Measurements from ENCODE around the gene BRCC3.

Gene BRCC3

DNA sequence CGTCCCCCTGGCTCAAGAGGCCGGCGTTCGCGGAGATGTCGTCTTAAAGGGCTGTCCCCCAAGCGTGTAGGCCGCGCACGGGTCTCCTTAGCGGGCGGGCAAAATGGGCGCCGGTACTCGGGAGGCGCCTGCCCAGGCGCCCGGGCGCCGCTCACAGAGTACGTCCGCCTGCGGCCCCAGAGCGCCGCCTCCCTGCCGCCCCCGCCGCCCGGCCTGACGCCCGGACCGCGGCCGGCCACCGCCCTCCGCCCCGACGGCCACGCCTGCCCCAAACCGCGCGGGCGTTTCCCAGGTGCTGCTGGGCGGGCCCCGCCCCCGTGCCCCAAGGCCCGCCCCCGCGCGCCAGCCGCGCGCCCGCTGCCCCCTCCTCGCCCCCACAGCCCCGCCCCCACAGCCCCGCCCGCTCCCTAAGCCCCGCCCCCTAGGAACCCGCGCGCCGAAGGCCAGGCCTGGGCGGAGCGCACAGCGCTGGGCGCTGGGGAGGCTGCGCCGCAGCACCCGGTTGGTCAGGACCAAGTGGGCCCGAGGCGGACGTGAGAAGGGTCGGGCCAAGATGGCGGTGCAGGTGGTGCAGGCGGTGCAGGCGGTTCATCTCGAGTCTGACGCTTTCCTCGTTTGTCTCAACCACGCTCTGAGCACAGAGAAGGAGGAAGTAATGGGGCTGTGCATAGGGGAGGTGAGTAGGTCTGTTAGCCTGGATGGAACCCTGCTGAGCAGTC lies at the start of gene BRCC3, which contains the start of the genes CMC4 and MTCP1:
TSS of gene BRCC3 (plus strand) at position 534 of the 719 bp plus-strand sequence. CDS start at position 554, 20 bp downstream.
TSS of gene CMC4 (minus strand) at position 162 of the 719 bp plus-strand sequence. CDS start 7,113 bp downstream, outside the sequence.
TSS of gene MTCP1 (minus strand) at position 162 of the 719 bp plus-strand sequence. CDS start 5,126 bp downstream, outside the sequence.
- DNase-seq = peak; percentile 78 to 84

DNA sequence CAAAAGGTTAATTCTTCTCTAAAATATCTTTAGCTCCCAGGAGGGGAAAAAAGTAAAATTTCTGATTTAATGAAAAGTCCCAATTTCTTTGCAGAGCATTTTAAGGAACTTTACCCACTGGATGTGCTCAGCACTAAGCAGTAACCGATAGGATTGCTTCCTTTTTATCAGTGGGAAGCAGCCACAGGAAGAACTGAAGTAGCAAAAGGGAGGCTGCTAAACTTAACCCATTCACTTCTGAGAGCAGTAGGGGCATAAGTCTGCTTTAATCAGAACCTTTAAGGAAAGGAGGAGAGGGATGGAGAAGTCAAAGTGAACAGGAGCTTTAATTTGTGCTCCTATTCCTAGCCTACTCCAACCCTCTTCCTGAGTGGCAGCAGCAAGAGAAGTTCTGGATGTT lies 48.7 kb upstream of the BRCC3 start, which contains the start of gene F8:
TSS of gene F8 (minus strand) at position 139 of the 400 bp plus-strand sequence. CDS start 171 bp downstream, outside the sequence.
- no peak for DNase-seq

DNA sequence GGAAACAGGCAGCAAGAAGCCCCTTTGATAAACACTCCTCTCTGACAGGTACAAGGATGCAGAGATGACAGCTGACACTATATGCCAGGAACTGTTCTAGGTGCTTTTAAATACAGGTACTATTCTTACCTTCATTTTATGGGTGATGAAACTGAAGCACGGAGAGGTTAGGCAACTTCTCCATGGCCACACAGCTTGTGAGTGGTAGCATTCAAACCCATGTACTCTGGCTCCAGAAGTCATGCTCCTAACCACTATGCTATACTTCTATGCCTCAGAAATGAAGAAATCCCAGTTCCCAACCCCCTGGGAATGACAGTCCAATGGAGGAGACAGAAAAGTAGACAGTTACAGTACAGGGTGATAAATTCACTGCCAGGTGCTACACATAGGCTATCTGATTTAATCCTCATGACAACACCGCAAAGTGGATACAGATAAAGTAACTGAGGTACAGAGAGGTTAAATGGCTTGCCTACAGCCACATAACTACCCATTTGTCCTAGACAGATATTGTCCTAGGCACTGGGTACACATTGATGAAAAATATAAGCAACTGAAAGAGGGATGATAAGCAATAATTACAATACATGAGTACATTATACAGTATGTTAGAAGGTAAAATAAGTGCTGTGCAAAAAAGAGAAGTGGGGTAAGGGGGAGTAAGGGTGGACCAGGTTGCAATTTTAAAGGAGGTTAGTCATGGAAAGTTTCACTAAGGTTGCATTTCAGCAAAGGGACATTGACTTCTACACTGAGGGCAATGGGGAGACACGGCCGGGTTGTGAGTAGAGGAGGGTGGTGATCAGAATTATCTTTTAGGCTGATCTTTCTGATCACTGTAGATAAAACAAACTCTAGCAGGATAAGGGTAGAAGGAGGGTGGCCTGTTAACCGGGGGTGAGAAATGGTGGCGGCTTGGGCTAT lies 47.1 kb upstream of the BRCC3 start:
- DNase-seq = no peak

DNA sequence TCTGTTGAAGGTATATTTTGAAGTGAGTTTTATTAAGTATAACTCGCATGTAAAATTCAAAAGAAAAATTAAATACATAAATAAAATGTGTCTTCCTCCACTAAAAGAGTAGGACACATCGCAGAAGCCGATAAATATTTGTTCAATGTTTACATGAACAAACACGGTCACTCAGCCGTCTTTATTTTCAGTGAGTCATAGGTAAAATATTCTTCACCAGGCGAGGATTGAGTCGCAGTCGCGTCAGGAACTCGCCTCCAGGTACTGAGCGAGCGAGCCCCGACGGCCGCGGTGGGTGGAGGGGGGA lies 44.9 kb upstream of the BRCC3 start:
- DNase-seq = no peak

DNA sequence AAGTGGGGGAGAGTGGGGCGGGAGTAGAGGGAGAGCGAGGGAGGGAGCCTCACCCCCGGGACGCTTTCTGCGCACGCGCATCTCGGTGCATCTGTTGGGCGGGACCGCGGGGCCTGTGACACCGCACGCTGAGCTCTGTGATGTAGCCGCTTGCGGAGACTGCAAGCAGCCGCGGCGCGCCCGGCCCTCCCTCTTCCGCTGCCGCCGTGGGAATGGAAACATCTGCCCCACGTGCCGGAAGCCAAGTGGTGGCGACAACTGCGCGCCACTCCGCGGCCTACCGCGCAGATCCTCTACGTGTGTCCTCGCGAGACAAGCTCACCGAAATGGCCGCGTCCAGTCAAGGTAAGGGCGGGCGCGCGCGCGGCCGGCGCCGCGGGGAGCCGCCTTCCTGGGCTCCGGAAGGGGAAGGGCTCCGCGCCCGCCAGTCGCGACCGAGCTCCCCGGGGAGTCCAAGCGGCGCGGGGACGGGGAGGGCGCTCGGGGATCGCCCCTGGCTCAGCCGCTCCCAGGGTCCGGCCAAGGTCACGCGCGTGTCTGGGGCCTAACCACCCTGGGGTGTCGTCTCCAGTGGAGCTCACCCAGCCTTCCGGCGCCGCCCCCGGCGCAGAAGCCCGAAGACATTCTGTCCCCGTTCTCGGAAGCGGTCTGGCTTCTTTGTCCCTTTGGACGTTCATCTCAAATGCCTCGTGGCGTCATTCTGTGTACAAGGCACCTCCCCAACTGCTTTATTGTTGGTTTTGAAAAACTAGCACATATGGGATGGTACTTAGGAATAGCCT lies 44.4 kb upstream of the BRCC3 start, which contains the start of gene FUNDC2:
TSS of gene FUNDC2 (plus strand) at position 118 of the 782 bp plus-strand sequence. CDS start at position 213, 95 bp downstream.
- peak; percentile 97 for DNase-seq

DNA sequence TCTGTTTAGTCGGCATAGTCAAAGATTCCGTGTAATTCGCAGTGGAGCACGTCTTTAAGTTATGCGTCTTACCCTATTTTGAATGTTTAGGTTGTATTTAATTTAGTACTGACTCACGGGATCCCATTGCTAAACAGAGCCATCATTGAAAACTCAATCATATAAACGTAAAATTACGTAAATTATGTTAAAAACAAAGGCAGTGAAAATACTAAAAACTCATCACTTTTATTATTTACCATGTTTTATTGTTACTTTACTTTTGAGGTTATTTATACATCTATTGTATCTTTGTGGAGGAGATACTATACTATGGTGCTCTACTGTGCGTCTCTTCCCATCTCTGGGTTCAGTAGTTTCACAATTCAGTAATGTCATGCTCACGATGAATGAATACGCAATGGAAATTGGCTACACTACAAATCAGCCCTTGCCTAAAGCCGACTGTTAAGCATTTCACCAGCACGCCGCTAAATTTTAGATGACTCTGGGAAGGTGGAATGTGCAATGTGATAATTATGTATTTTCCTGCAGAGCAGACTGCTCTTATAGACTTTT lies 43.7 kb upstream of the BRCC3 start:
- peak in 1 of 2 donors; percentile 40 for DNase-seq

DNA sequence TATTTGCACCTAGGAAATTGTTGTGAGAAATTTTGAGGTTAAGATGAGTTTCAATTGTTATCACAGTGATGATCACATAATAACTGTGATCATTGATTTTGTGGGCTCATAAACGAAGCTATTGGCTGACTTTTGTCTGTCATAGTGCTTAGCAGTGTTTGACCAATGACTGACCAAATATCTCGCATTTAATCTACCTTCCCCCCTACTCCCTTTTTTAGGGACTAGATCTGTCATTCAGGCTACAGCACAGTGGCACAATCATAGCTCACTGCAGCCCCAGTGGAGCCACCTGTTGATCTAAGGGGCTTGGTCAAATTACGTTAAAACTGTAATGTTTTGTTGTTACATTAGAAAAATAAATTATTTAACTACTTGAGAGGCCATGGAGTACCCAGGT lies 43.2 kb upstream of the BRCC3 start:
- no peak for DNase-seq

DNA sequence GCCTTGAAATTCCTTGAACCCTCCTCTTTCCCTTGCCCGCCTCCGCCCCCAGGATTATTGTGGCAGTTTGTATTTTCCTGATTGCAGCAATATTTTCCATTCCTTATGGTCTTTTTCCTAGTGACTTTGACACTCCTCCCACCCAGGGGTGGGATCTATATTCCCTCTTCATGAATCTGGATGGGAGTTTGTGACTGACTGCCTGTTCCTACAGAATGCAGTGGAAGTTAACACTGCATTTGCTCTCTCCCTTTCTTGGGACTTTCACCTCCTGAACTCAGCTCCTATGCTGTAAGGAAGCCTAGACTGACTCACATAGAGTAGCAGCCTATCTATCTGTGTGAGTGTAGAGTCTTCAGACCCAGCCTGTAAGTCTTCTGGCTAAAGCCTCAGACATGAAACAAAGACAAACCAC lies 42.4 kb upstream of the BRCC3 start:
- no peak for DNase-seq

DNA sequence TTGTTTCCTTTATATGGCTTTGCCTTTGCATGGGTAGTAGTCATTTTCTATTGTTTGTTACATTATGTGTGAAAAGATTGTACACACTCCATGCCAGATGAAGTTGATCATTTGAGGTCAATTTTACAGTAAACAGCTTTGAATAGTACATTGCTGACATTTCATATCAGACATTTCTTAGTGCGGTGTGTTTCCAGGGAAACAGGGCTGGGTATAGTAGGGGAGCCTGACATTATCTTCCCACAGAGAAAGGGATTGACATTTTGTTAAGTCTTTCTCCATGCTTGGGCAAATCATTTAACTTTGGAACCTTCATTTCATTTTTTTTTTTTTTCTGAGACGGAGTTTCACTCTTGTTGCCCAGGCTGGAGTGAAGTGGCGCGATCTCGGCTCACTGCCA lies 39.7 kb upstream of the BRCC3 start:
- DNase-seq = no peak

DNA sequence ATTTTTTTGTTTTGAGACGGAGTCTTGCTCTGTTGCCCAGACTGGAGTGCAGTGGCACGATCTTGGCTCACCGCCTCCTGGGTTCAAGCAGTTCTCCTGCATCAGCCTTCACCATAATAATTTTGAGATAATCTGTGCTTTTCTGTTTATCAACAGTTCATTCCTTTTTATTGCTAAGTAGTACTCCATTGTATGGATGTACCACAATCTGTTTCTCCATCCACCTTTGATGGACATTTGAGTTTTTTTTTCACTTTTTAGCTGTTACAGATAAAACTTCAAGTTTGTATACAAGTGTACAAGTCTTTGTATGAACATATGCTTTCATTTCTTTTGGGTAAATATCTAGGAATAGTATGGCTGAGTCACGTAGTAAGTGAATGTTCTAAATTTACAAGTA lies 35.6 kb upstream of the BRCC3 start:
- no peak for DNase-seq

DNA sequence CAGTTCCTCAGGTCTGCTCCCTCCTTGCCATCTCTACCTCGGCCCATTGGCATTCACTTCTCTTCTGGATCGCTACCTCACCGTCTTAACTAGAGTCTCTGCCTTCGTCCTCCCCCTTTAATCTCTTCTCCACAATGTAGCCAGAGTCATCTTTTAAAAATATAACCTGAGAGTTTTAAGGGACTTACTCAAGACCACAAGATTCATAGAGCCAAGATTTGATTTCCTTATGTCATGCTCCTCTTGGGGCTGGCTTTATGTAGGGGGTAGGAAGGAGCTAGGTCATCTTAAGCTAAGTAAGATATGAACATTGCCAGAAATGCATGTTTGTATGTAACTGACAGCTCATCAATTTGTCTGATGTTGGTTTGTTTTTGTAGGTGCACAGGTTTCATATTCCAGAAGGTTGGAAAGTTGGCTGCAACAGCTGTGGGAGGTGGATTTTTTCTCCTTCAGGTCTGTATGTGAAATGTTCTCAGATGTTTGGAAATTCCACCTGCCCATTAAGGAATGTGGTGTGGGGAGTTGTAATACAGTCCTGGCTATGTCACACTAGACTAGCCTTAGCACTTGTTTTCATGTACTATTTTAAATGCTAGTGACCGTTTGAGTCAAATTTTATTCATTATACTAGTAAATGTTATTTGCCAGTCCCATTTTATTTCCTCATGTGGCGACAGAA lies 25.0 kb upstream of the BRCC3 start:
- DNase-seq = no peak

DNA sequence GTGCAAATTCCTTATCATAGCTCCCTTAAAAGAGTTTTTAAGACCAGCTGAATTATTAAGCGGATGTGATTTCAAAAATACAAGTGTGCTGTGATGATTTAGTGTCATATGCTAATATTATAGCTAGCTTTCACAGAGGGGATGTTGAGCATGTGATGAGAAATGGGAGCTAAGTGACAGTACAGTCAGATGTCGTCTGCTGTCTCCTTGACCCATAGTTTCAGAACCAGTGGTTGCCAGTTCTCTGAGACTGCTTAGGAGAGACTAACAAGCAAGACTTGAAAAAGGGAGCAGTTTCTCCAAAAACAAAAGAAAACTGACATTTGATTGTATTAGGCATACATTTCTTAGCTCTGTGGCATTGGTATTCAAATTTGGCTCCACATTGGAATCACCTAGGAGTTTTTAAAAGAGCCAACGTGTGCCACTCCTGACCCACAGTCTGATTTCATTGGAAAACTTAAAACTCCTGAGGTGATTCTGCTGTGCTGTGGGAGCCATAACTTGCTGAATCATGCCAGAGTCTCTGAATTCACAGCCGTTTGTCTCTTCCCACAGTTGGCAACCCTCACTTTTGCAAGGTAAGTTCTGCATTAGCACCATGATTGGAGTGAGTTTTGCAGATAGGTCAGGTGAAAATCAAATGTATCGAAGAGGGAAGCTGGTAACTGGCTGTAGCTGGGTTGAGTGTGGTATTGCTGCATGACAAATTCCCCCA lies 24.3 kb upstream of the BRCC3 start:
- DNase-seq = no peak

DNA sequence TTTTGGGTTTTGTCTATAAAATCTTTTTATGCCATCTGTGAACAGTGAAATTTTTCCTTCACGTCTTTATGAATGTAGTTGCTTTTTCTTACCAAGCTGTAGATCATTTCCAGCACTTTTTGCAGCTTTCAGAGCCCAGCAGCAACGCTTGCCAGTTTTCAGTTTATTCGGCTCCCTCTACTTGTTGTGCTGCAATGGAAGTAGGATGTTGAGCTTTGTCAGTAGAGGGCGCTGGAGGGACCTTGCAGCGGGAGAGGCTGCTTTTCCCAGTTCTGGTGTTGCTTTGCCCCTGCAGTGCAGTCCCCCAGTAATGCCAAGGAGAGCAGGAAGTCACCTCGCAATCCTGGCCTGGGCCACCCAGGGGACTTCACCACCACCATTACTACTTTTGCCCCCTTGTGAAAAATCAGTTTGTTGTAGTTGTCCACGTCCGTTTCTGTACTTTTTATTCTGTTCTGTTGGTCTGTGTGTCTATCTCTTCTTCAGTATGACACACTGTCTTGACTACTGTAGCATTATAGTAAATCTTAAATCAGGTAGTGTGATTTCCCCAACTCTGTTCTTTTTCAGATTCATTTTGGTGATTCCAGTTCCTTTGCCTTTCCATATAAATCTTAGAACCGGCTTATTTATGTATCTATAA lies 22.2 kb upstream of the BRCC3 start:
- DNase-seq = peak; percentile 40 to 63

DNA sequence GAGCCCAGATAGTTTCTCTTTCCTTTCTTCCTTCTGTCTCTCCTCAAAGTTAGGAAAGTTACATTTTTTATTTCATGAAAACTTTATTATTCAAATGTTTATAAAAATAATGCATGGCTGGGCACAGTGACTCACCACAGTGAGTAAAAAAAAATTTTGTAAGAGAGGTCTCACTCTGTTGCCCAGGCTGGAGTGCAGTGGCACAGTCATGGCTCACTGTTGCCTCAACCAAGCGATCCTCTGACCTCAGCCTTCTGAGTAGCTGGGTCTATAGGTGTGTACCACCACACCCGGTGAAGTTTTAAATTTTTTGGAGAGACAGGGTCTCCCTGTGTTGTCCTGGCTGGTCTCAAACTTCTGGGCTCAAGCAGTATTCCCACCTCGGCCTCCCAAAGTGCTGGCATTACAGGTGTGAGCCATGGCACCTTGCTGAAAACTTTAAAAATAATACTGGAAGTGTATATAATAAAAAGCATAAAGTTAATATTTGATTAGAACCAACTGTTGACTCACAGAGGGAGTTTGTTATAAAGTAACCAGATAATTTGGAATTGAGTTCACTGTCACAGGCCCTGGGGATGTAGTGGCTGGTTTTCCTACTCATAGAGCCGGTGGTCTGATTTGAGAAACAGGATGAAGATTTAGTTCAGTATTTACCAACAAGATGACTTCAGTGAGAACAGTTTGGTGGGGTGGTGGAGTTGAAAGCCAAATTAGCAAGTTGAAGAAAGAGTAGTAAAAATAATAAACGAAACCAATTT lies 18.4 kb upstream of the BRCC3 start:
- DNase-seq = no peak

DNA sequence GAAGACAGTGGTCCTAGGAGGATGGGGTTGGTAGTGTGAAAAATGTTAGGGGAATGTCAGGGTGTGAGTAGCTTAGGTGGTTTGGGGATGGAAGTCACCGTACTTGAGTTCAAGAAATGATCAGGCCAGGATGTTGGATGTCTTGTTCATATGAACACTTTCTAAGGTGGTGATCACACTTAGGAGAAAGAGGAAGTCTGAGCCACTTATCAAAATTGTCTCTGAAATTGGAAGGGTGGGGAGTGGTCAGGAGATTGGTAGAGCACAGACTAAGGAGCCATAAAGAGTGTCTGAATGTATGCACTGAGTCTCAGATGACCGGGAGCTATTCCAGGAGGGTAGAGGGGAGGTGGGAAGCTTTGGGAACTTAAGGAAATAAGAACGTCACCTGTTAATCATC lies 17.7 kb upstream of the BRCC3 start:
- no peak for DNase-seq

DNA sequence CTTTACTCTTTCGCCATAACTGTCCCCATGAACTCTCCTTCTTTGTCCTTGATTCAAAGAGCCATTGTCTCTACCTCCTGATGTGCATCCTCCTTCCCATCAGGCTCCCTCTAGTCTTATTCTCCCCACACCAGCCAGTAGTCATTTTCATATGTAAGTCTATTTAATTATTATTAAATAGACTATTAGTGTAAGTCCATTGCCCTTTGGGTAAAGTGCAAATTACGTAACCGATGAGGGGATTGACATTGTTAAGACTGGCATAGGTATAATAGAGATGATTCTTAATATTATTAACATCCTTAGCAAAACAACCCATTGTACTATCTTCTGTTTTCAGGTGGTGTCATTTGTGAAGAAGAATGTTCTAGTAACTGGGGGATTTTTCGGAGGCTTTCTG lies 17.1 kb upstream of the BRCC3 start:
- DNase-seq = no peak

DNA sequence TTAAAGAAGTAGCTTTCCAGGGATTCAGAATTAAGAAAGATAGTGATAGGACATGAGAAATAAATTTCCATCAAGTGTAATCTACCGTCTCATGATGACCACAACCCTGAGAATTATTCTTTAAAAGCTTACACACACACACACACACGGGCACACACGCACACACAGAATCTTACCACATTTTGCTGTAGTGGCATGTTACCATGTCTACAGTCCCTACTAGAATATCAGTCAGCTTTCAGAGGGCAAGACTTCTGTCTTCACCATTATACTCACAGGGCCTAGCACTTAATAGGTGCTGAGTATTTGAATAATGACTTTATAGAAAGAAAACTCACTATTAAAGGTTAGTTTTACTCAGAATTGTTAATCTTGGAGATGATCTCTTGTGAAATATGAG lies 15.8 kb upstream of the BRCC3 start:
- no peak for DNase-seq

DNA sequence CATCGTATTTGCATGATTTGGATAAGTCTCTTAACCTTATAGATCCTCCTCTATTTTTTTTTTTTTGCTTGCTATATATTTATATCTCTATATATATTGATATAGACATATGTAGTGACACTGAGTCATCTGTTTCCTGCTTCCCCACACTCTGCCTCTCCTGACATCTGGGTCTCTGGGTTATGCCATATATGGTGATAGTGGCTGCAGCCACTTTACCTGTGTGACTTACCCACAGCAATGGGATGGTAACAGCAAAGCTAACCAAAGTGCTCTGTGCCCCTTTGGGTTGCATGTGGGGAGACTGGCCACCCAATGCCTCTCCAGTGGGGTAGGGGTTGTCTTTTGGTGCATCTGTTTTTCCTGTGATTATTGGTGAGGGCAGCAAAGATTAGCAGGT lies 14.8 kb upstream of the BRCC3 start:
- DNase-seq = peak in 1 of 2 donors; percentile 17

DNA sequence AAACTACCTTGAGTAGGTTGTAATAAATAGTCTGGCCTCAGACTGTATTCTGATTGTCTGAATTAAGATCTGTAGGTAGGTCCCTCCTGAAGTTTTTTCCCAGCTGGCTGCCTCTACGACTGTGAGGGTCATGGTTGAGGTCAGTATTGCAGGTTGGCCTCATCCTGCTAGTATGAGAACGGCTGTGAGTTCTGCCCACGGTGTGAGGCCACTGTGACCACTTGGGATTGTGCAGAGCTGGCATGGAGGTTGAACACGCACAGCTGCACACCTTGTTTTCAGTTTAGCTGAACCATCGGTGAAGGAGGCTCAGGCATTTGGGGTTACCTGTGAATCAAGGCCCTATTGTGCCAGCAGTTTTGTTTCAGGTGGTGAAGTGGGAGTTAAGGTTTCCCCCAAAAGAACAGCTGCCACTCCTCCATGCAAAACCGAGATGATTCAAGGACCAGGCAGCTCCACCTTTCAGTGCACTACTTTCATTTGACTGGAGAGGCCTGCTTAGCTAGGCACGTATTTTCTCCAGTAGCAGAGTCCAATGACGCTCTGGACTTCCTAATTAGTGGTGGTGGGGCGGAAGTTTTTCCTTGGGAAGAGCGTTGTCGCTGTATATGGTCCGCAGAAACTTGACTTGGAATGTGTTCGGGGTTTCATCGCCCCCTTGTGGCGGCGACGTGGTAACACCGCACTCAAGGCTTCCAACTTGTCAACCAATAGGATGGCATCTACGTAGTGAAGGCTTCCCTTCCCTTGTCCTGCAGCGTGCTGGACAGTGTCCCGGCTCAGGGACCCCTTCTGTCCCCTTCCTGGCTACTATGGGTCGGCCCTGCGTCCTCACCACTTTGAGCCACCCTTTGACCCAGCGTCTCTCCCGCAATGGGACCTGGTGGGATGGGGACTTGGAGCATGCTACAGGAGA lies 14.2 kb upstream of the BRCC3 start:
- DNase-seq = peak; percentile 45 to 65
